Measurements from ENCODE around the gene RASA3.

GRCh38 chr13:114115796-114116195, 16.6 kb downstream of the RASA3 start:
- TF ChIP-seq, protein P1, sequence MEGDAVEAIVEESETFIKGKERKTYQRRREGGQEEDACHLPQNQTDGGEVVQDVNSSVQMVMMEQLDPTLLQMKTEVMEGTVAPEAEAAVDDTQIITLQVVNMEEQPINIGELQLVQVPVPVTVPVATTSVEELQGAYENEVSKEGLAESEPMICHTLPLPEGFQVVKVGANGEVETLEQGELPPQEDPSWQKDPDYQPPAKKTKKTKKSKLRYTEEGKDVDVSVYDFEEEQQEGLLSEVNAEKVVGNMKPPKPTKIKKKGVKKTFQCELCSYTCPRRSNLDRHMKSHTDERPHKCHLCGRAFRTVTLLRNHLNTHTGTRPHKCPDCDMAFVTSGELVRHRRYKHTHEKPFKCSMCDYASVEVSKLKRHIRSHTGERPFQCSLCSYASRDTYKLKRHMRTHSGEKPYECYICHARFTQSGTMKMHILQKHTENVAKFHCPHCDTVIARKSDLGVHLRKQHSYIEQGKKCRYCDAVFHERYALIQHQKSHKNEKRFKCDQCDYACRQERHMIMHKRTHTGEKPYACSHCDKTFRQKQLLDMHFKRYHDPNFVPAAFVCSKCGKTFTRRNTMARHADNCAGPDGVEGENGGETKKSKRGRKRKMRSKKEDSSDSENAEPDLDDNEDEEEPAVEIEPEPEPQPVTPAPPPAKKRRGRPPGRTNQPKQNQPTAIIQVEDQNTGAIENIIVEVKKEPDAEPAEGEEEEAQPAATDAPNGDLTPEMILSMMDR (IDR thresholded peaks at IDR 0.05) = no peak
- TF ChIP-seq EZH2phosphoT487 (IDR thresholded peaks at IDR 0.05) = no peak

Data from neural progenitor cell (in vitro differentiated cells).